ENCODE results near the gene KLHL3.

Gene KLHL3

GRCh38 chr5:137757634-137758033, 21.7 kb upstream of the KLHL3 start:
- no peaks in the 10 kb centered on the region for H3F3A ChIP-seq (ENCODE audit: control insufficient read depth, insufficient read depth)
- peaks cover 14% of the 10 kb centered on the region for H3K36me3 ChIP-seq (ENCODE audit: control insufficient read depth, low read length)
- H3K9me3 ChIP-seq (ENCODE audit: control insufficient read depth, insufficient read depth, low read length), result no peaks in the 10 kb centered on the region
- H3K4me2 ChIP-seq (ENCODE audit: low read length), result no peak overlapping the region
- H3K4me3 ChIP-seq (ENCODE audit: low read length), result no peak overlapping the region
- peaks cover 8% of the 10 kb centered on the region for H3K4me1 ChIP-seq (ENCODE audit: control insufficient read depth, low read length)
- no peaks in the 10 kb centered on the region for H3K27me3 ChIP-seq (ENCODE audit: control insufficient read depth, low read length)
- TF ChIP-seq CTCF (IDR thresholded peaks at IDR 0.05; ENCODE audit: low read depth, low read length, poor library complexity, severe bottlenecking) (no peak), EZH2phosphoT487 (IDR thresholded peaks at IDR 0.05; ENCODE audit: borderline replicate concordance, low read length) (no peak)
- peaks cover 16% of the 10 kb centered on the region for H3K79me2 ChIP-seq (ENCODE audit: control insufficient read depth, low read length)
- H3K9me2 ChIP-seq (replicated peaks; ENCODE audit: control insufficient read depth, low read length), result no peaks in the 10 kb centered on the region
- peaks cover 12% of the 10 kb centered on the region for H4K20me1 ChIP-seq (ENCODE audit: control insufficient read depth, insufficient read depth, low read depth, low read length)
- no peak overlapping the region for H3K27ac ChIP-seq (ENCODE audit: low read depth, low read length)

GRCh38 chr5:137754961-137755762, 19.3 kb upstream of the KLHL3 start:
- H3K9me2 ChIP-seq (replicated peaks; ENCODE audit: control insufficient read depth, low read length), result no peaks in the 10 kb centered on the region
- H3K27me3 ChIP-seq (ENCODE audit: control insufficient read depth, low read length), result no peaks in the 10 kb centered on the region
- peaks cover 41% of the 10 kb centered on the region for H3K79me2 ChIP-seq (ENCODE audit: control insufficient read depth, low read length)
- no peaks in the 10 kb centered on the region for H3K9me3 ChIP-seq (ENCODE audit: control insufficient read depth, insufficient read depth, low read length)
- H3K36me3 ChIP-seq (ENCODE audit: control insufficient read depth, low read length), result peaks cover 39% of the 10 kb centered on the region
- H4K20me1 ChIP-seq (ENCODE audit: control insufficient read depth, insufficient read depth, low read depth, low read length), result peaks cover 35% of the 10 kb centered on the region
- peaks cover 28% of the 10 kb centered on the region for H3K4me1 ChIP-seq (ENCODE audit: control insufficient read depth, low read length)
- TF ChIP-seq EZH2phosphoT487 (IDR thresholded peaks at IDR 0.05; ENCODE audit: borderline replicate concordance, low read length) (no peak), CTCF (IDR thresholded peaks at IDR 0.05; ENCODE audit: low read depth, low read length, poor library complexity, severe bottlenecking) (no peak)
- peak overlapping the region; percentile 87 for H3K4me3 ChIP-seq (ENCODE audit: low read length)
- peak overlapping the region; percentile 73 for H3K4me2 ChIP-seq (ENCODE audit: low read length)
- H3F3A ChIP-seq (ENCODE audit: control insufficient read depth, insufficient read depth), result peaks cover 16% of the 10 kb centered on the region
- peak overlapping the region; percentile 86 for H3K27ac ChIP-seq (ENCODE audit: low read depth, low read length)

GRCh38 chr5:137754188-137754960, 18.5 kb upstream of the KLHL3 start, which contains the start of gene HNRNPA0:
Gene HNRNPA0, minus strand, starts transcription at chr5:137754363. Its CDS starts 297 bp downstream, at chr5:137754066.
- peak; percentile 19 for TF ChIP-seq CTCF (IDR thresholded peaks at IDR 0.05; ENCODE audit: low read depth, low read length, poor library complexity, severe bottlenecking)
- no peak for TF ChIP-seq EZH2phosphoT487 (IDR thresholded peaks at IDR 0.05; ENCODE audit: borderline replicate concordance, low read length)
- Histone ChIP-seq H3F3A (ENCODE audit: control insufficient read depth, insufficient read depth) (peaks cover 24% of the 10 kb centered on the region), H3K27me3 (ENCODE audit: control insufficient read depth, low read length) (no peaks in the 10 kb centered on the region), H4K20me1 (ENCODE audit: control insufficient read depth, insufficient read depth, low read depth, low read length) (peaks cover 43% of the 10 kb centered on the region), H3K9me3 (ENCODE audit: control insufficient read depth, insufficient read depth, low read length) (no peaks in the 10 kb centered on the region), H3K9me2 (replicated peaks; ENCODE audit: control insufficient read depth, low read length) (no peaks in the 10 kb centered on the region), H3K36me3 (ENCODE audit: control insufficient read depth, low read length) (peaks cover 47% of the 10 kb centered on the region), H3K4me2 (ENCODE audit: low read length) (peak within 1 kb of the TSS; percentile 73), H3K79me2 (ENCODE audit: control insufficient read depth, low read length) (peaks cover 48% of the 10 kb centered on the region), H3K4me3 (ENCODE audit: low read length) (peak within 1 kb of the TSS; percentile 87), H3K27ac (ENCODE audit: low read depth, low read length) (peak within 1 kb of the TSS; percentile 86), H3K4me1 (ENCODE audit: control insufficient read depth, low read length) (peaks cover 28% of the 10 kb centered on the region)
